GM23248 (cell line): ENCODE results near the gene B9D1. TPM values are rescaled to one million over a fixed set of nuclear protein-coding genes. Genes with fewer than 3 reads are reported as not detected.

Experiments
- DNase-seq: peaks from one replicate; pipeline ENCODE4 v3.0.0-alpha.2; 2015
- H2AFZ ChIP-seq: fragments of 200-600 bp; sonication (generic); 2 replicates; pipeline ENCODE4 v1.6.1; 2016; ENCODE audit warnings: antibody characterized with exemption
- H3F3A ChIP-seq: fragments of 200-600 bp; sonication (generic); 2 replicates; pipeline ENCODE4 v1.6.1; 2016; ENCODE audit warnings: mild to moderate bottlenecking, antibody characterized with exemption, mixed run types; ENCODE audit not compliant: insufficient read depth
- H3K27ac ChIP-seq: fragments of 200-600 bp; sonication (generic); 2 replicates; pipeline ENCODE4 v1.5.1; 2016; ENCODE audit warnings: mild to moderate bottlenecking
- H3K27me3 ChIP-seq: fragments of 200-600 bp; sonication (generic); replicated peaks from 2 replicates; pipeline ENCODE4 v1.6.1; 2016; ENCODE audit warnings: mild to moderate bottlenecking; ENCODE audit not compliant: insufficient read depth
- H3K36me3 ChIP-seq: fragments of 200-600 bp; sonication (generic); 2 replicates; pipeline ENCODE4 v1.6.1; 2016; ENCODE audit warnings: low read depth, mild to moderate bottlenecking
- H3K4me1 ChIP-seq: fragments of 200-600 bp; sonication (generic); 2 replicates; pipeline ENCODE4 v1.6.1; 2016; ENCODE audit warnings: mild to moderate bottlenecking; ENCODE audit not compliant: insufficient read depth
- H3K4me2 ChIP-seq: fragments of 200-600 bp; sonication (generic); one replicate; pipeline ENCODE4 v1.6.1; 2016; ENCODE audit warnings: mild to moderate bottlenecking; ENCODE audit not compliant: unreplicated experiment
- H3K4me3 ChIP-seq: fragments of 200-600 bp; sonication (generic); 2 replicates; pipeline ENCODE4 v1.5.1; 2016; ENCODE audit warnings: mild to moderate bottlenecking
- H3K79me2 ChIP-seq: fragments of 200-600 bp; sonication (generic); 2 replicates; pipeline ENCODE4 v1.6.1; 2016; ENCODE audit warnings: mild to moderate bottlenecking; ENCODE audit not compliant: insufficient read depth
- H3K9ac ChIP-seq: fragments of 200-600 bp; sonication (generic); 2 replicates; pipeline ENCODE4 v1.6.1; 2016; ENCODE audit warnings: mild to moderate bottlenecking
- H3K9me2 ChIP-seq: fragments of 200-600 bp; sonication (generic); 2 replicates; pipeline ENCODE4 v1.6.1; 2016; ENCODE audit warnings: mixed run types, mild to moderate bottlenecking, moderate library complexity; ENCODE audit not compliant: insufficient read depth
- H3K9me3 ChIP-seq: fragments of 200-600 bp; sonication (generic); one replicate; pipeline ENCODE4 v1.6.1; 2017; ENCODE audit warnings: low read depth
- H4K20me1 ChIP-seq: fragments of 200-600 bp; sonication (generic); 2 replicates; pipeline ENCODE4 v1.6.0; 2016; ENCODE audit not compliant: insufficient read depth
- EZH2 ChIP-seq: fragments of 200-600 bp; sonication (generic); IDR thresholded peaks from 2 replicates; pipeline ENCODE4 v1.6.1; 2018; ENCODE audit warnings: antibody characterized with exemption, mild to moderate bottlenecking; ENCODE audit not compliant: insufficient read depth, poor library complexity, severe bottlenecking
- EZH2phosphoT487 ChIP-seq: fragments of 200-600 bp; sonication (generic); IDR thresholded peaks from 2 replicates; pipeline ENCODE4 v1.6.1; 2018; ENCODE audit warnings: antibody characterized with exemption, moderate library complexity, mild to moderate bottlenecking, low read depth; ENCODE audit not compliant: insufficient read depth
- WGBS, 2 experiments: methylation state at CpG; one replicate each; pipeline ENCODE4 v1.1.6; 2015 to 2017; ENCODE audit warnings: low lambda C conversion rate in 2 of 2, low coverage in 1 of 2; ENCODE audit errors: missing lambda C conversion rate in 2 of 2; 5-methylcytosine and 5-hydroxymethylcytosine counted together
- in situ Hi-C: fragments of 300-500 bp; cut with MboI; formaldehyde crosslinking; loops from 2 replicates; pipeline ENCODE4 v1.15.0; 2020
- polyA plus RNA-seq: library from polyadenylated mRNA; unstranded; fragments of >200 nt; fragmentation: Nextera tagmentation; extraction: Ambion mirVana; gene quantifications from 2 replicates; pipeline ENCODE4 v1.2.1, GENCODE V29; 2016
- total RNA-seq: library from RNA; depleted of rRNA; stranded (reverse); fragments of >200 nt; shearing (Covaris generic); gene quantifications from 2 replicates; pipeline ENCODE4 v1.2.3, GENCODE V29; 2014

Gene B9D1
- total and polyA plus RNA-seq, 2 experiments from 2014 or later: 15.5 to 24.4 TPM

DNA sequence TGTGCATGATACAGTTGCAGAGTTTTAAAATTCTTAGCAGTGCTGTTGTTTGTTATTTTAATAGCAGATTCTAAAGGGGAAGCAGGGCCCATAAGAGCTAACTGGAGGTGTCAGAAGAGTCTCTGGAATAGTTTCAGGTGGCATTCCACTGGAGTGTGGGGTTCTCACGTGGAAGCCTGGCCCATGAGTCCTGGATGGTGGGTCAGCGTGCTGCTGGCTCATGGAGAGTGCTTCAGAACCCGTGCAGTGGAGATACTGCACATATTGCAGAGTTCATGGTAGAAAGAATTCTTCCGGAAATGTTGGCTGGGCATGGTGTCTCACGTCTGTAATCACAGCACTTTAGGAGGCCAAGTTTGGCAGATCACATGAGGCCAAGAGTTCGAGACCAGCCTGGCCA lies 43.9 kb downstream of the B9D1 start:
- Histone ChIP-seq H3K79me2 (no peaks in the 10 kb centered on the region), H3K4me3 (no peak overlapping the region), H3K9me3 (no peaks in the 10 kb centered on the region), H3K4me2 (no peak overlapping the region), H3K9ac (no peak overlapping the region), H3K4me1 (no peaks in the 10 kb centered on the region), H3K9me2 (no peaks in the 10 kb centered on the region), H3K36me3 (peaks cover 5% of the 10 kb centered on the region; the same call in 1 of the 2 replicates), H4K20me1 (no peaks in the 10 kb centered on the region), H3K27me3 (no peaks in the 10 kb centered on the region), H3K27ac (no peak overlapping the region), H2AFZ (no peak overlapping the region), H3F3A (no peaks in the 10 kb centered on the region)
- 84 to 90% methylated on average over 6 of the region's 6 CpGs for WGBS, 2 experiments
- TF ChIP-seq EZH2: no peak
- TF ChIP-seq EZH2phosphoT487: no peak
- in situ Hi-C loops: no loop called here
- no peak for DNase-seq

DNA sequence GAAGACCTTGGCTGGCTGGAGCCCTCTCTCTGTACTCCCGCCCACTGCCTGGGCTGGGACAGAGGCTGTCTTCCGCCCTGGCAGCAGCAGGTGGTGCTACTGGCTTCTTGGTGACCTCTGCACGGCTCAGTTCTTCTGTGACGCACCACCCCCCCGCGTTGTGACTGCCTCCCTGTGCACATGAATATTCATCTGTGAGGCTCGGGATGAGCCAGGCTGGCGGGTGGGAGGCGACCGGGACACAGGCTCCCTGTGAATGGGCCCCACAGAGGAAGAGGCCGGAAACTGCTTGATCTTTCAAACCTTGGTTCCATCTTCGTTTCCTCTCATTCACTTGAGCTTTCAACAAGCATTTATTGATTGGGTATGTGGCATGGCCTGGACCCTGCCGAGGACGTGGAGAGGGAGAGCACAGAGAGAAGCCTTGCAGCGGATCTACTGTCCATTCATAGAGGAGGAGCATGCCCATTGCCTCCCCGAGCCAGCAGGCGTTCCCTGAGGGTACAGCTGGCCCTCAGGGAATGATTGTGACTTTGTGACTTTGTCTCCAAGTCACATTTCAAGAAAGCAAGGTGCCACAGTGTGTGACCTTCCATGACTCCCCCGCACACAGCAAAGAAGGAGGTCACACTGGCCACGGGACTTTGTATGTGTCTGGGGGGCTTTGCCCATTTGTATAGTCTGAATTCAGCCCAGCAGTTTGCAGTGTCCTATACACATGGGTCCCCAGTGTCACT lies 45.0 kb downstream of the B9D1 start:
- Histone ChIP-seq H3K9me3 (no peaks in the 10 kb centered on the region), H3K9me2 (no peaks in the 10 kb centered on the region), H3K4me3 (no peak overlapping the region), H3K36me3 (peaks cover 5% of the 10 kb centered on the region; the same call in 1 of the 2 replicates), H3K9ac (no peak overlapping the region), H3K4me1 (no peaks in the 10 kb centered on the region), H3K79me2 (no peaks in the 10 kb centered on the region), H3K27me3 (no peaks in the 10 kb centered on the region), H3K27ac (no peak overlapping the region), H3F3A (no peaks in the 10 kb centered on the region), H3K4me2 (no peak overlapping the region), H2AFZ (no peak overlapping the region), H4K20me1 (no peaks in the 10 kb centered on the region)
- DNase-seq: peak; percentile 37
- in situ Hi-C loops: no loop called here
- WGBS, 2 experiments: 77 to 78% methylated on average over 18 to 19 of the region's 19 CpGs
- TF ChIP-seq EZH2 (no peak), EZH2phosphoT487 (no peak)

- Histone ChIP-seq H3K9me3 (no peaks in the 10 kb centered on the region), H4K20me1 (no peaks in the 10 kb centered on the region), H2AFZ (no peak overlapping the region), H3K4me2 (no peak overlapping the region), H3K79me2 (no peaks in the 10 kb centered on the region), H3K27ac (no peak overlapping the region), H3K9me2 (no peaks in the 10 kb centered on the region), H3K4me1 (peaks cover 5% of the 10 kb centered on the region), H3F3A (no peaks in the 10 kb centered on the region), H3K27me3 (no peaks in the 10 kb centered on the region), H3K36me3 (peaks cover 11% of the 10 kb centered on the region; the same call in 1 of the 2 replicates), H3K9ac (no peak overlapping the region), H3K4me3 (no peak overlapping the region)
- 93 to 96% methylated on average over 3 of the region's 3 CpGs for WGBS, 2 experiments
- no peak for DNase-seq
- in situ Hi-C loops: no loop called here
- no peak for TF ChIP-seq EZH2
- no peak for TF ChIP-seq EZH2phosphoT487
Observed at GRCh38 chr17:19316761-19317358, 45.7 kb downstream of the B9D1 start.

GRCh38 chr17:19315104-19315503 lies 47.4 kb downstream of the B9D1 start:
- Histone ChIP-seq H3F3A (no peaks in the 10 kb centered on the region; the same call in 1 of the 2 replicates), H4K20me1 (no peaks in the 10 kb centered on the region), H3K27ac (no peak overlapping the region), H3K79me2 (no peaks in the 10 kb centered on the region), H3K9me3 (no peaks in the 10 kb centered on the region), H3K9ac (no peak overlapping the region), H3K27me3 (no peaks in the 10 kb centered on the region), H3K36me3 (peaks cover 11% of the 10 kb centered on the region; the same call in 1 of the 2 replicates), H3K4me2 (no peak overlapping the region), H3K9me2 (no peaks in the 10 kb centered on the region), H2AFZ (no peak overlapping the region), H3K4me1 (peaks cover 8% of the 10 kb centered on the region), H3K4me3 (no peak overlapping the region)
- WGBS, 2 experiments: 86 to 91% methylated on average over 4 of the region's 4 CpGs
- DNase-seq: no peak
- TF ChIP-seq EZH2phosphoT487 (no peak), EZH2 (no peak)
- in situ Hi-C loops: no loop called here
